ENCODE data around the gene LANCL2.

GRCh38 chr7:55348502-55348901, 16.6 kb upstream of the LANCL2 start:
- no peak for TF ChIP-seq CTCF (IDR thresholded peaks at IDR 0.05; ENCODE audit: insufficient read depth, low read length, poor library complexity, severe bottlenecking)
- no peak for TF ChIP-seq EZH2phosphoT487 (conservative IDR thresholded peaks at IDR 0.05; ENCODE audit: low read length)

All from SU-DHL-6 (cell line).